ENCODE data around the gene KNL1.
"Not testable (repeated sequence)": the region's sequence is repeated elsewhere in the genome, so short reads cannot be mapped to it uniquely, and the experiment has no call there.

The KNL1 gene

GRCh38 chr15:40565333-40566238 lies 28.5 kb upstream of the KNL1 start:
- ChIA-PET CTCF (interaction anchor here (1.0 to 1.6 kb wide), 3 partner anchors 10 to 53 kb away, joined by 3 to 6 read pairs (median 3); no protein-coding TSS in a partner anchor), POLR2A (interaction anchor here (1.0 kb wide), 1 partner anchor 115 kb away, joined by 3 read pairs; no protein-coding TSS in a partner anchor)
- TF ChIP-seq, protein P1, sequence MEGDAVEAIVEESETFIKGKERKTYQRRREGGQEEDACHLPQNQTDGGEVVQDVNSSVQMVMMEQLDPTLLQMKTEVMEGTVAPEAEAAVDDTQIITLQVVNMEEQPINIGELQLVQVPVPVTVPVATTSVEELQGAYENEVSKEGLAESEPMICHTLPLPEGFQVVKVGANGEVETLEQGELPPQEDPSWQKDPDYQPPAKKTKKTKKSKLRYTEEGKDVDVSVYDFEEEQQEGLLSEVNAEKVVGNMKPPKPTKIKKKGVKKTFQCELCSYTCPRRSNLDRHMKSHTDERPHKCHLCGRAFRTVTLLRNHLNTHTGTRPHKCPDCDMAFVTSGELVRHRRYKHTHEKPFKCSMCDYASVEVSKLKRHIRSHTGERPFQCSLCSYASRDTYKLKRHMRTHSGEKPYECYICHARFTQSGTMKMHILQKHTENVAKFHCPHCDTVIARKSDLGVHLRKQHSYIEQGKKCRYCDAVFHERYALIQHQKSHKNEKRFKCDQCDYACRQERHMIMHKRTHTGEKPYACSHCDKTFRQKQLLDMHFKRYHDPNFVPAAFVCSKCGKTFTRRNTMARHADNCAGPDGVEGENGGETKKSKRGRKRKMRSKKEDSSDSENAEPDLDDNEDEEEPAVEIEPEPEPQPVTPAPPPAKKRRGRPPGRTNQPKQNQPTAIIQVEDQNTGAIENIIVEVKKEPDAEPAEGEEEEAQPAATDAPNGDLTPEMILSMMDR (IDR thresholded peaks at IDR 0.05; ENCODE audit: insufficient read depth, low read length, missing control alignments): no peak
- H3K4me3 ChIP-seq (ENCODE audit: low read depth, low read length): peak overlapping the region; percentile 90
- DNase-seq (ENCODE audit: low read depth, low spot score): no peak

DNA sequence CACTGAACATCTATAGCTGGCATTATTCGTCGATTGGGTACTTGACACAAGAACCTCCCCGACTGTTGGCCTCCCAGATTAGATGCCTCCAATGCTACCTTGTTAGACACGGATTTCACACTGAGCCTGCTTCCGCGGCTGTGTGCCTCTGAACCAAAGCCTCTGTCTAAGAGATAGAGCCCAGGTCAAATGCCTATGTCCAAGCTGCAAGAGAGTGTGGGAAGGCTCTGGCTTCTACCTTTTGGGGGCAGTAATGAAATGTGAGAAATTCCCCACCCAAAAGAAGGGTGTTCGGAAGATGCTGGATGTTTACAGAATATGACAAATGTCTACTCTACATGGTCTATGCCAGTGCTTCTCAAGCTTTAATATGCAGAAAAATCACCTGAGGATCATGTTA lies 26.9 kb upstream of the KNL1 start:
- no peak overlapping the region for H3K4me3 ChIP-seq (ENCODE audit: low read depth, low read length)
- ChIA-PET POLR2A (no interaction called here), CTCF (interaction anchor here (1.4 kb wide), 1 partner anchor 23 kb away, joined by 6 read pairs; no protein-coding TSS in a partner anchor)
- DNase-seq (ENCODE audit: low read depth, low spot score): no peak
- TF ChIP-seq, protein P1 (IDR thresholded peaks at IDR 0.05; ENCODE audit: insufficient read depth, low read length, missing control alignments): no peak

- ChIA-PET CTCF (interaction anchor here (1.0 to 1.7 kb wide), 5 partner anchors 8 to 325 kb away, joined by 4 to 9 read pairs (median 6); partner anchors contain the start of gene VPS18), POLR2A (interaction anchor here (0.5 to 1.5 kb wide), 2 partner anchors 20 to 63 kb away, joined by 4 to 6 read pairs; no protein-coding TSS in a partner anchor)
- H3K4me3 ChIP-seq (ENCODE audit: low read depth, low read length): peak within 1 kb of the TSS; percentile 100
- TF ChIP-seq, protein P1 (IDR thresholded peaks at IDR 0.05; ENCODE audit: insufficient read depth, low read length, missing control alignments): no peak
- peak; percentile 28 for DNase-seq (ENCODE audit: low read depth, low spot score)
These were observed 24.7 kb upstream of the KNL1 start, which contains the start of gene RPUSD2 for GRCh38 chr15:40569129-40569953. Gene RPUSD2, plus strand, starts transcription at chr15:40569299. Its CDS starts 39 bp downstream, at chr15:40569338.

GRCh38 chr15:40575113-40575512 lies 18.9 kb upstream of the KNL1 start:
- H3K4me3 ChIP-seq (ENCODE audit: low read depth, low read length): no peak overlapping the region
- CTCF ChIA-PET: interaction anchor here (0.7 to 2.8 kb wide), 3 partner anchors 9 to 14 kb away, joined by 3 to 10 read pairs (median 9); no protein-coding TSS in a partner anchor
- TF ChIP-seq, protein P1 (IDR thresholded peaks at IDR 0.05; ENCODE audit: insufficient read depth, low read length, missing control alignments): no peak
- POLR2A ChIA-PET: interaction anchor here (0.7 kb wide), 1 partner anchor 551 kb away, joined by 3 read pairs; no protein-coding TSS in a partner anchor
- DNase-seq (ENCODE audit: low read depth, low spot score): no peak

- POLR2A ChIA-PET; DNase-seq (ENCODE audit: low read depth, low spot score); H3K4me3 ChIP-seq (ENCODE audit: low read depth, low read length): not testable (repeated sequence)
- CTCF ChIA-PET: interaction anchor here (0.6 to 2.8 kb wide), 4 partner anchors 11 to 315 kb away, joined by 3 to 22 read pairs (median 8); no protein-coding TSS in a partner anchor
These were observed 17.1 kb upstream of the KNL1 start for GRCh38 chr15:40576914-40577313.

GRCh38 chr15:40578892-40579291 lies 15.2 kb upstream of the KNL1 start:
- TF ChIP-seq, protein P1 (IDR thresholded peaks at IDR 0.05; ENCODE audit: insufficient read depth, low read length, missing control alignments): no peak
- no peak overlapping the region for H3K4me3 ChIP-seq (ENCODE audit: low read depth, low read length)
- CTCF ChIA-PET: interaction anchor here (2.6 kb wide), 1 partner anchor 12 kb away, joined by 22 read pairs; no protein-coding TSS in a partner anchor
- POLR2A ChIA-PET: no interaction called here
- DNase-seq (ENCODE audit: low read depth, low spot score): no peak

GRCh38 chr15:40581796-40582195 lies 12.3 kb upstream of the KNL1 start:
- POLR2A ChIA-PET; H3K4me3 ChIP-seq (ENCODE audit: low read depth, low read length); DNase-seq (ENCODE audit: low read depth, low spot score): not testable (repeated sequence)
- CTCF ChIA-PET: interaction anchor here (3.2 kb wide), 1 partner anchor 8 kb away, joined by 31 read pairs; no protein-coding TSS in a partner anchor

Data from AG04449 (cell line).